HepG2 (cell line): ENCODE results near the gene FAM222A. TPM values are rescaled to one million over a fixed set of nuclear protein-coding genes. Genes with fewer than 3 reads are reported as not detected.

ENCODE experiments used
- ATM ChIP-seq: fragments of 450-650 bp; IDR thresholded peaks from 2 replicates; pipeline ENCODE4 v1.7.1; 2017; ENCODE audit warnings: mild to moderate bottlenecking, borderline replicate concordance
- NR2F6 ChIP-seq, 2 experiments: IDR thresholded peaks; 2 replicates each; pipeline ENCODE4 v1.6.1; 2016; ENCODE audit warnings: antibody characterized with exemption in 1 of 2, mild to moderate bottlenecking in 1 of 2
- PAWR ChIP-seq: sonication (generic); formaldehyde crosslinking; IDR thresholded peaks from 2 replicates; pipeline ENCODE4 v1.4.0; 2020; ENCODE audit warnings: missing genetic modification reagents, mild to moderate bottlenecking, borderline replicate concordance
- RBAK ChIP-seq: sonication (generic); formaldehyde crosslinking; IDR thresholded peaks from 2 replicates; pipeline ENCODE4 v1.5.1; 2020; ENCODE audit warnings: mild to moderate bottlenecking, missing genetic modification reagents
- SRSF4 ChIP-seq: fragments of 200-400 bp; formaldehyde crosslinking; IDR thresholded peaks from one replicate; pipeline ENCODE4 v1.6.1; 2018; ENCODE audit warnings: mild to moderate bottlenecking, low read depth, low read length, moderate library complexity; ENCODE audit not compliant: poor library complexity, severe bottlenecking
- YEATS2 ChIP-seq: sonication (generic); formaldehyde crosslinking; IDR thresholded peaks from 2 replicates; pipeline ENCODE4 v1.4.0; 2020; ENCODE audit warnings: missing genetic modification reagents, borderline replicate concordance
- ZFX ChIP-seq: sonication (generic); formaldehyde crosslinking; IDR thresholded peaks from 2 replicates; pipeline ENCODE4 v1.4.0; 2020; ENCODE audit warnings: mild to moderate bottlenecking, low read depth, missing genetic modification reagents, moderate library complexity
- ZNF296 ChIP-seq: sonication (generic); formaldehyde crosslinking; conservative IDR thresholded peaks from 2 replicates; pipeline ENCODE4 v1.5.0; 2020; ENCODE audit warnings: mild to moderate bottlenecking, missing genetic modification reagents
- ZNF350 ChIP-seq: sonication (generic); formaldehyde crosslinking; IDR thresholded peaks from 2 replicates; pipeline ENCODE4 v1.4.0; 2020; ENCODE audit warnings: mild to moderate bottlenecking, low read depth, missing genetic modification reagents, borderline replicate concordance
- ZNF382 ChIP-seq: sonication (generic); formaldehyde crosslinking; IDR thresholded peaks from 2 replicates; pipeline ENCODE4 v1.5.0; 2020; ENCODE audit warnings: missing genetic modification reagents, mild to moderate bottlenecking, borderline replicate concordance
- ZNF713 ChIP-seq: sonication (generic); formaldehyde crosslinking; IDR thresholded peaks from 2 replicates; pipeline ENCODE4 v1.4.0; 2020; ENCODE audit warnings: mild to moderate bottlenecking, missing genetic modification reagents
- ZSCAN22 ChIP-seq: sonication (generic); formaldehyde crosslinking; IDR thresholded peaks from 2 replicates; pipeline ENCODE4 v1.4.0; 2020; ENCODE audit warnings: mild to moderate bottlenecking, missing genetic modification reagents
- polyA plus RNA-seq, 8 experiments: library from polyadenylated mRNA; depleted of rRNA in 3 of 8; stranded (reverse) in 7 of 8; unstranded in 1 of 8; fragments of >200 nt; fragmentation: Illumina TruSeq in 4 of 8; extraction: Trizol in 4 of 8; gene quantifications; 2 replicates each; pipeline versions ENCODE4 v1.2.1 to v1.2.3, GENCODE V29; 2011 to 2016; ENCODE audit warnings: low read depth in 4 of 8, missing spikeins in 1 of 8, mixed read lengths in 1 of 8; ENCODE audit not compliant: insufficient read depth in 1 of 8
- total RNA-seq, 5 experiments: library from RNA; depleted of rRNA; stranded (reverse); fragments of >200 nt; fragmentation: Illumina TruSeq; extraction: Trizol; gene quantifications; 2 replicates each; pipeline ENCODE4 v1.2.3, GENCODE V29; 2016; ENCODE audit warnings: low read depth in 1 of 5
- TF ChIP-seq, protein P1 (sequence below): sonication (generic); formaldehyde crosslinking; IDR thresholded peaks from 2 replicates; pipeline ENCODE4 v1.4.0; 2020; ENCODE audit warnings: low read depth, mild to moderate bottlenecking, missing genetic modification reagents
- TF ChIP-seq, protein P2 (sequence below): sonication (generic); formaldehyde crosslinking; IDR thresholded peaks from 2 replicates; pipeline ENCODE4 v1.5.0; 2020; ENCODE audit warnings: mild to moderate bottlenecking, missing genetic modification reagents
- TF ChIP-seq, protein P3 (sequence below): sonication (generic); formaldehyde crosslinking; IDR thresholded peaks from 2 replicates; pipeline ENCODE4 v1.5.1; 2020; ENCODE audit warnings: mild to moderate bottlenecking, missing genetic modification reagents, moderate library complexity
- TF ChIP-seq, protein P4 (sequence below): sonication (generic); formaldehyde crosslinking; IDR thresholded peaks from 2 replicates; pipeline ENCODE4 v1.5.1; 2020; ENCODE audit warnings: mild to moderate bottlenecking, missing genetic modification reagents
- TF ChIP-seq, protein P5 (sequence below): sonication (generic); formaldehyde crosslinking; IDR thresholded peaks from 2 replicates; pipeline ENCODE4 v1.8.0; 2022; ENCODE audit warnings: mild to moderate bottlenecking, missing genetic modification reagents, moderate library complexity

Gene FAM222A
- total and polyA plus RNA-seq, 2 of the 13 experiments (the other 11 are each of a cell fraction or from before 2014, with no cell fraction given): 2.7 to 9.6 TPM

DNA sequence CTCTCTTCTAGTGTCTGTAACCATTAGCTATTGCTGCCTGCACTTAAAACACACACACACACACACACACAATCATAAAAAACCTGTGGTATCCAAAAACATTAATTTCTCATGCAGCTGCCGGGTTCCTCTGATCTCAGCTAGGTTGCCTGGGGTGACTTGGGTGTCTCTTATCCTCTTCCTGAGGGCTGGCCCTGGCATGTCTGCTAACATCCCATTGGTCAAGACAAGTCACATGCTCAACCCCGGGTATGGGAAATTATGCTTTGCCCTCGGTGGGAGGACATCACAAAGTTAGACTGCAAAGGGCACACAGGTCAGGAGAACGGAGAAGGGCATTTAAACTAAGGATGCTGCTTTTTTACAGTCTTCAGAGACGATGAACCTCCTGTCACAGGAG is 63.9 kb downstream of the FAM222A start (continued):
- TF ChIP-seq, protein P1, sequence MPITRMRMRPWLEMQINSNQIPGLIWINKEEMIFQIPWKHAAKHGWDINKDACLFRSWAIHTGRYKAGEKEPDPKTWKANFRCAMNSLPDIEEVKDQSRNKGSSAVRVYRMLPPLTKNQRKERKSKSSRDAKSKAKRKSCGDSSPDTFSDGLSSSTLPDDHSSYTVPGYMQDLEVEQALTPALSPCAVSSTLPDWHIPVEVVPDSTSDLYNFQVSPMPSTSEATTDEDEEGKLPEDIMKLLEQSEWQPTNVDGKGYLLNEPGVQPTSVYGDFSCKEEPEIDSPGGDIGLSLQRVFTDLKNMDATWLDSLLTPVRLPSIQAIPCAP: no peak
- 0 out of 2 replicates have a peak, but pooled peaks have one; percentile 43 for TF ChIP-seq NR2F6 (IDR thresholded peaks at IDR 0.05)
- 0 out of 2 replicates have a peak, but pooled peaks have one; percentile 48 for TF ChIP-seq NR2F6 (CRISPR knock-in tag; IDR thresholded peaks at IDR 0.05)
- TF ChIP-seq, protein P2, sequence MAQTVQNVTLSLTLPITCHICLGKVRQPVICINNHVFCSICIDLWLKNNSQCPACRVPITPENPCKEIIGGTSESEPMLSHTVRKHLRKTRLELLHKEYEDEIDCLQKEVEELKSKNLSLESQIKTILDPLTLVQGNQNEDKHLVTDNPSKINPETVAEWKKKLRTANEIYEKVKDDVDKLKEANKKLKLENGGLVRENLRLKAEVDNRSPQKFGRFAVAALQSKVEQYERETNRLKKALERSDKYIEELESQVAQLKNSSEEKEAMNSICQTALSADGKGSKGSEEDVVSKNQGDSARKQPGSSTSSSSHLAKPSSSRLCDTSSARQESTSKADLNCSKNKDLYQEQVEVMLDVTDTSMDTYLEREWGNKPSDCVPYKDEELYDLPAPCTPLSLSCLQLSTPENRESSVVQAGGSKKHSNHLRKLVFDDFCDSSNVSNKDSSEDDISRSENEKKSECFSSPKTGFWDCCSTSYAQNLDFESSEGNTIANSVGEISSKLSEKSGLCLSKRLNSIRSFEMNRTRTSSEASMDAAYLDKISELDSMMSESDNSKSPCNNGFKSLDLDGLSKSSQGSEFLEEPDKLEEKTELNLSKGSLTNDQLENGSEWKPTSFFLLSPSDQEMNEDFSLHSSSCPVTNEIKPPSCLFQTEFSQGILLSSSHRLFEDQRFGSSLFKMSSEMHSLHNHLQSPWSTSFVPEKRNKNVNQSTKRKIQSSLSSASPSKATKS (CRISPR knock-in tag): no peak
- TF ChIP-seq RBAK: no peak
- TF ChIP-seq, protein P3, sequence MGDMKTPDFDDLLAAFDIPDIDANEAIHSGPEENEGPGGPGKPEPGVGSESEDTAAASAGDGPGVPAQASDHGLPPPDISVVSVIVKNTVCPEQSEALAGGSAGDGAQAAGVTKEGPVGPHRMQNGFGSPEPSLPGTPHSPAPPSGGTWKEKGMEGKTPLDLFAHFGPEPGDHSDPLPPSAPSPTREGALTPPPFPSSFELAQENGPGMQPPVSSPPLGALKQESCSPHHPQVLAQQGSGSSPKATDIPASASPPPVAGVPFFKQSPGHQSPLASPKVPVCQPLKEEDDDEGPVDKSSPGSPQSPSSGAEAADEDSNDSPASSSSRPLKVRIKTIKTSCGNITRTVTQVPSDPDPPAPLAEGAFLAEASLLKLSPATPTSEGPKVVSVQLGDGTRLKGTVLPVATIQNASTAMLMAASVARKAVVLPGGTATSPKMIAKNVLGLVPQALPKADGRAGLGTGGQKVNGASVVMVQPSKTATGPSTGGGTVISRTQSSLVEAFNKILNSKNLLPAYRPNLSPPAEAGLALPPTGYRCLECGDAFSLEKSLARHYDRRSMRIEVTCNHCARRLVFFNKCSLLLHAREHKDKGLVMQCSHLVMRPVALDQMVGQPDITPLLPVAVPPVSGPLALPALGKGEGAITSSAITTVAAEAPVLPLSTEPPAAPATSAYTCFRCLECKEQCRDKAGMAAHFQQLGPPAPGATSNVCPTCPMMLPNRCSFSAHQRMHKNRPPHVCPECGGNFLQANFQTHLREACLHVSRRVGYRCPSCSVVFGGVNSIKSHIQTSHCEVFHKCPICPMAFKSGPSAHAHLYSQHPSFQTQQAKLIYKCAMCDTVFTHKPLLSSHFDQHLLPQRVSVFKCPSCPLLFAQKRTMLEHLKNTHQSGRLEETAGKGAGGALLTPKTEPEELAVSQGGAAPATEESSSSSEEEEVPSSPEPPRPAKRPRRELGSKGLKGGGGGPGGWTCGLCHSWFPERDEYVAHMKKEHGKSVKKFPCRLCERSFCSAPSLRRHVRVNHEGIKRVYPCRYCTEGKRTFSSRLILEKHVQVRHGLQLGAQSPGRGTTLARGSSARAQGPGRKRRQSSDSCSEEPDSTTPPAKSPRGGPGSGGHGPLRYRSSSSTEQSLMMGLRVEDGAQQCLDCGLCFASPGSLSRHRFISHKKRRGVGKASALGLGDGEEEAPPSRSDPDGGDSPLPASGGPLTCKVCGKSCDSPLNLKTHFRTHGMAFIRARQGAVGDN (CRISPR knock-in tag): no peak
- no peak for TF ChIP-seq SRSF4
- TF ChIP-seq YEATS2: no peak
- TF ChIP-seq PAWR (CRISPR knock-in tag): no peak
- TF ChIP-seq ZNF713: no peak
- TF ChIP-seq ZNF296 (CRISPR knock-in tag): no peak
- TF ChIP-seq ZNF382 (CRISPR knock-in tag): no peak
- TF ChIP-seq, protein P4, sequence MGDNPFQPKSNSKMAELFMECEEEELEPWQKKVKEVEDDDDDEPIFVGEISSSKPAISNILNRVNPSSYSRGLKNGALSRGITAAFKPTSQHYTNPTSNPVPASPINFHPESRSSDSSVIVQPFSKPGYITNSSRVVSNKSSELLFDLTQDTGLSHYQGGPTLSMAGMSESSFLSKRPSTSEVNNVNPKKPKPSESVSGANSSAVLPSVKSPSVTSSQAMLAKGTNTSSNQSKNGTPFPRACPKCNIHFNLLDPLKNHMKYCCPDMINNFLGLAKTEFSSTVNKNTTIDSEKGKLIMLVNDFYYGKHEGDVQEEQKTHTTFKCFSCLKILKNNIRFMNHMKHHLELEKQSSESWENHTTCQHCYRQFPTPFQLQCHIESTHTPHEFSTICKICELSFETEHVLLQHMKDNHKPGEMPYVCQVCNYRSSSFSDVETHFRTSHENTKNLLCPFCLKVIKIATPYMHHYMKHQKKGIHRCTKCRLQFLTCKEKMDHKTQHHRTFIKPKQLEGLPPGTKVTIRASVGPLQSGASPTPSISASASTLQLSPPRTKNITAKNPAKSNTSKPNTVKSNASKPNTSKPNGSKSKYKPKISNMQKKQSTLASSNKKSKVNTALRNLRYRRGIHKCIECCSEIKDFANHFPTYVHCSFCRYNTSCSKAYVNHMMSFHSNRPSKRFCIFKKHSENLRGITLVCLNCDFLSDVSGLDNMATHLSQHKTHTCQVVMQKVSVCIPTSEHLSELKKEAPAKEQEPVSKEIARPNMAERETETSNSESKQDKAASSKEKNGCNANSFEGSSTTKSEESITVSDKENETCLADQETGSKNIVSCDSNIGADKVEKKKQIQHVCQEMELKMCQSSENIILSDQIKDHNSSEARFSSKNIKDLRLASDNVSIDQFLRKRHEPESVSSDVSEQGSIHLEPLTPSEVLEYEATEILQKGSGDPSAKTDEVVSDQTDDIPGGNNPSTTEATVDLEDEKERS (CRISPR knock-in tag): no peak
- TF ChIP-seq ZSCAN22: no peak
- TF ChIP-seq ZFX (CRISPR knock-in tag): peak; percentile 43; the same call in 1 of the 2 replicates
- TF ChIP-seq ATM: no peak
- TF ChIP-seq, protein P5, sequence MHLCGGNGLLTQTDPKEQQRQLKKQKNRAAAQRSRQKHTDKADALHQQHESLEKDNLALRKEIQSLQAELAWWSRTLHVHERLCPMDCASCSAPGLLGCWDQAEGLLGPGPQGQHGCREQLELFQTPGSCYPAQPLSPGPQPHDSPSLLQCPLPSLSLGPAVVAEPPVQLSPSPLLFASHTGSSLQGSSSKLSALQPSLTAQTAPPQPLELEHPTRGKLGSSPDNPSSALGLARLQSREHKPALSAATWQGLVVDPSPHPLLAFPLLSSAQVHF (CRISPR knock-in tag): no peak
- no peak for TF ChIP-seq ZNF350
